AG10803 (cell line): ENCODE results near the gene TBCD.

ENCODE experiments used
- DNase-seq: peaks from one replicate; pipeline ENCODE4 v3.0.0; 2010; ENCODE audit warnings: low read depth
- H3K4me3 ChIP-seq: 2 replicates; pipeline ENCODE4 v1.5.1; 2011; ENCODE audit warnings: mild to moderate bottlenecking, low read length, control low read depth
- TF ChIP-seq, protein P1 (sequence below): conservative IDR thresholded peaks from 2 replicates; pipeline ENCODE4 v1.5.1; 2011; ENCODE audit warnings: mild to moderate bottlenecking, low read length, control low read depth, inconsistent platforms

Gene TBCD

GRCh38 chr17:82798752-82799151, 46.9 kb downstream of the TBCD start:
- no peak overlapping the region for H3K4me3 ChIP-seq
- TF ChIP-seq, protein P1, sequence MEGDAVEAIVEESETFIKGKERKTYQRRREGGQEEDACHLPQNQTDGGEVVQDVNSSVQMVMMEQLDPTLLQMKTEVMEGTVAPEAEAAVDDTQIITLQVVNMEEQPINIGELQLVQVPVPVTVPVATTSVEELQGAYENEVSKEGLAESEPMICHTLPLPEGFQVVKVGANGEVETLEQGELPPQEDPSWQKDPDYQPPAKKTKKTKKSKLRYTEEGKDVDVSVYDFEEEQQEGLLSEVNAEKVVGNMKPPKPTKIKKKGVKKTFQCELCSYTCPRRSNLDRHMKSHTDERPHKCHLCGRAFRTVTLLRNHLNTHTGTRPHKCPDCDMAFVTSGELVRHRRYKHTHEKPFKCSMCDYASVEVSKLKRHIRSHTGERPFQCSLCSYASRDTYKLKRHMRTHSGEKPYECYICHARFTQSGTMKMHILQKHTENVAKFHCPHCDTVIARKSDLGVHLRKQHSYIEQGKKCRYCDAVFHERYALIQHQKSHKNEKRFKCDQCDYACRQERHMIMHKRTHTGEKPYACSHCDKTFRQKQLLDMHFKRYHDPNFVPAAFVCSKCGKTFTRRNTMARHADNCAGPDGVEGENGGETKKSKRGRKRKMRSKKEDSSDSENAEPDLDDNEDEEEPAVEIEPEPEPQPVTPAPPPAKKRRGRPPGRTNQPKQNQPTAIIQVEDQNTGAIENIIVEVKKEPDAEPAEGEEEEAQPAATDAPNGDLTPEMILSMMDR: no peak
- DNase-seq: no peak

GRCh38 chr17:82799591-82799990, 47.7 kb downstream of the TBCD start:
- TF ChIP-seq, protein P1: no peak
- no peak overlapping the region for H3K4me3 ChIP-seq
- no peak for DNase-seq

DNA sequence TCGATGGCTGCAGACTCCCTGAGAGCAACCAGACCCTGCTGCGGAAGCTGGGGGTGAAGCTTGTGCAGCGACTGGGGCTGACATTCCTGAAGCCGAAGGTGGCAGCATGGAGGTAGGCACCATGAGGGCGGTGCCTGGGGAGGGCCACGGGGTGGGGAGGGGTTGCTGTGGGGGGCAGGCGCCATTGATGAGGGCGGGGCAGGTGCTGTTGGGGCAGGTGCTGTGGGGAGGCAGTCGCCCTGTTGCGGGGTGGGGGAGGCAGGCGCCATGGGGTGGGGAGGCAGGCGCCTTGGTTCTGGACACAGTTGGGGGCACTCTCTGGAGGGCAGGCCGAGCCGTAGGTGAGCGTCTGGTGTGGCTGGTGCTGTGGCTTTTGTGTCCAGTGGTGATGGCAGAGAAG, 49.0 kb downstream of the TBCD start:
- TF ChIP-seq, protein P1: no peak
- DNase-seq: no peak
- no peak overlapping the region for H3K4me3 ChIP-seq

DNA sequence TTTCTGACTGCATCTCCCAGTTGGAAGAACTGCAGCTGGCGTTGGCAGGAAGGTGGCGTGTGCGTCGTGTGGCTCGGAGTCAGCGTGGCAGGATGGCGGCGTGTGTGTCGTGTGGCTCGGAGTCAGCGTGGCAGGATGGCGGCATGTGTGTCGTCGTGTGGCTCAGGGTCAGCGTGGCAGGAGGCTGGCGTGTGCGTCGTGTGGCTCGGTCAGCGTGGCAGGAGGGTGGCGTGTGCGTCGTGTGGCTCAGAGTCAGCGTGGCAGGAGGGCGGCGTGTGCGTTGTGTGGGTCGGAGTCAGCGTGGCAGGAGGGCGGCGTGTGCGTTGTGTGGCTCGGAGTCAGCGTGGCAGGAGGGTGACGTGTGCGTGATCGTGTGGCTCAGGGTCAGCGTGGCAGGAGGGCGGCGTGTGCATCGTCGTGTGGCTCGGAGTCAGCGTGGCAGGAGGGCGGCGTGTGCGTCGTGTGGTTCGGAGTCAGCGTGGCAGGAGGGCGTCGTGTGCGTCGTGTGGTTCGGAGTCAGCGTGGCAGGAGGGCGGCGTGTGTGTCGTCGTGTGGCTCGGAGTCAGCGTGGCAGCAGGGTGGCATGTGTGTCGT, 49.6 kb downstream of the TBCD start:
- TF ChIP-seq, protein P1: no peak
- DNase-seq: no peak
- H3K4me3 ChIP-seq: no peak overlapping the region

DNA sequence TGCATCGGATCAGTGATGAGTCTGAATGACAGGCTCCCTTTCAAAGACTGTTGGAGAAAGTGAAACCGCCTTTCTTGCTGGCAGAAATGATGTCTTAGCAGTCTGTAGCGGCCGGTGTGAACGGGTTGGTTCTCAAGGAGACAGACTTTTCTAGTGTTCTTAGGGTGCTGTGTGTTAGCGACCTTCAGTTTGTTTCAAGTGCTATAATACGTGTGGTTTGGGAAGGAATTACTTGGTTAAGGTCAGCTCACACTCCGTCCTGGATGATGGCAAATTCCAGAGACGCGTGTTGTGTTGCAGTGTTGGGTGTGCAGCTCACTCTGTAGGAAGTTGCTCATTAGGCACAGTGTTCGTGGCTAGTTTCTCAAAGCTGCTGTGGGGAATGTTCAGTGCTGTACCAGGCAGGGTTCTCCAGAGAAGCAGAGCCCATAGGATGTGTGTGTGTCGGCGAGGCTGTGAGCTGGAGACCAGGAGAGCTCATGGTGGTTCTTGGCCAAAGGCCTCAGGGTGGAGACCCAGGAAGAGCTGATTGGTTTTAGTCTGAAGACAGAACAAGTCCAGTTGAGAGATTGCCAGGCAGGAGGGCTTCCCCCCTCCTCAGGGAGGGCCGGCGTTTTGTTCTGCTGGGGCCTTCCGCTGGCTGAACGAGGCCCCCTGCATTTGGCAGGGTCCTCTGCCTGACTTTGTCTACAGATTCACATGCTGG, 50.4 kb downstream of the TBCD start:
- TF ChIP-seq, protein P1: no peak
- DNase-seq: no peak
- H3K4me3 ChIP-seq: no peak overlapping the region

DNA sequence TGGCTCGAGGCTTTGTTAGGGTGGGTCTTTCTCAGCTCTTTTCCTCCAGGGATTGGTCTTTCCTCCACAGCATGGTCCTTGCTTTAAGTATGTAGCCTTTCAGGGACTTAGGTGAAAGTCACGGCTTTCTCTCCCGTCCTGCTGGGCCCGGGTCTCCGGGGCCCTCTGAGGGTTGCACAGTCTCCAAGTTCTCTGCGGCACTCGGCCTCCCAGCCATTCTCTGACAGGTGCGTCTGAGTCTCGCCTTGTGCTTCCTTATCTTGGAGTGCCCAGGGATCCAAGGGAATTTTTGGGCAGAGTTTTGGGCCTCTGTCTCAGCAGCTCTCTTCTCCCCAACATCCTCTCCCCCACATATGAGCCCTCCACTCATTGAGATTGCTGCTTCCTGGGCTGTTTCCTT, 51.3 kb downstream of the TBCD start:
- no peak for DNase-seq
- TF ChIP-seq, protein P1: no peak
- no peak overlapping the region for H3K4me3 ChIP-seq

DNA sequence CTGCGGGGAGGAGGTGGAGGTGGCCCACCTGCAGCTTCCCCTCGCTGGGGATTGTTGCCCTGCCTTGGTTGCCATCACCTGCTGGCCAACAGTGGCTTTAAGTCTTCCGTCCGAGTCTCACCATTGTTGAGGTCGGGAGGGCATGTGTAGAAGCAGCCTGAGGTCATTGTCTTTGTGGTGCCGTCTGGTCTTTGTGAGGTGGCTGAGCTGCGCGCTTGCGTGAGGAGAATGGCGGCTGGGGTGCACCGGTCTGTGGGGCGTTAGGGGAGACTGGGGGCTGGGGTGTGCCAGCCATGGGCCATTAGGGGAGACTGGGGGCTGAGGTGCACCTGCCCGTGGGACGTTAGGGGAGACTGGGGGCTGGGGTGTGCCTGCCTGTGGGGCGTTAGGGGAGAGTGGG, 51.7 kb downstream of the TBCD start:
- H3K4me3 ChIP-seq: no peak overlapping the region
- DNase-seq: no peak
- TF ChIP-seq, protein P1: no peak
